Spleen (tissue), 7 donors: Measurements from ENCODE around the gene GALNT7.

ENCODE experiments used
- POLR2A ChIP-seq, 3 donors: fragments of 450-650 bp; IDR thresholded peaks; one replicate each; pipeline ENCODE4 v1.5.1; 2017; ENCODE audit warnings: antibody characterized with exemption in 3 of 3, mild to moderate bottlenecking in 1 of 3
- TF ChIP-seq, protein P1 (sequence below), 11 experiments: fragments of 200-600 bp in 7 of 11; fragments of 450-650 bp in 4 of 11; sonication (generic) in 4 of 11; IDR thresholded peaks in 8 of 11; conservative IDR thresholded peaks in 3 of 11; 1 replicate in 7 of 11; 2 replicates in 4 of 11; pipeline versions ENCODE4 v1.4.0 to v1.8.0; 2016 to 2021; ENCODE audit warnings: antibody characterized with exemption in 11 of 11, inconsistent platforms in 4 of 11, mild to moderate bottlenecking in 1 of 11
- donor health status: DM: no; HTN: no; CAD: no; lungs with moderate emphysema.
- donor health status: DM: no; HTN: no; CAD: no.
- donor health status: DM: no; HTN: no; CAD: no.

DNA sequence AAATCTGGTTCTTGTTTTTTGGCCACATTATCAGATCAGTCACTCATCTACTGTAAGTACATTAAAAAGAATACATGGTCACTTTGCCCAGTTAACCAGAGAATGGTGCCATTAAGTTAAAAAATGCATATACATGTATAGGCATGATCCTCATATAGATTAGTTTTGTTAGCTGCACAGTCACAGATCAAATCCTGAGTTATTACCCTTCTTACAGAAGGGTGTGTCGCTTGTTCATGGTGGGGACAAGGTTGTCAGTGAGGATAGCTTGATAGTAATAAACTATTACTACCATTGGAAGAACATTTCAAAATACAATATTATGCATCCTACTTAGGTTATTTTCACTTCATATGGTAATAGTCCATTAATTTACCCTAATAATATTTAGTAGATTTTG lies 48.5 kb downstream of the GALNT7 start:
- TF ChIP-seq, protein P1, sequence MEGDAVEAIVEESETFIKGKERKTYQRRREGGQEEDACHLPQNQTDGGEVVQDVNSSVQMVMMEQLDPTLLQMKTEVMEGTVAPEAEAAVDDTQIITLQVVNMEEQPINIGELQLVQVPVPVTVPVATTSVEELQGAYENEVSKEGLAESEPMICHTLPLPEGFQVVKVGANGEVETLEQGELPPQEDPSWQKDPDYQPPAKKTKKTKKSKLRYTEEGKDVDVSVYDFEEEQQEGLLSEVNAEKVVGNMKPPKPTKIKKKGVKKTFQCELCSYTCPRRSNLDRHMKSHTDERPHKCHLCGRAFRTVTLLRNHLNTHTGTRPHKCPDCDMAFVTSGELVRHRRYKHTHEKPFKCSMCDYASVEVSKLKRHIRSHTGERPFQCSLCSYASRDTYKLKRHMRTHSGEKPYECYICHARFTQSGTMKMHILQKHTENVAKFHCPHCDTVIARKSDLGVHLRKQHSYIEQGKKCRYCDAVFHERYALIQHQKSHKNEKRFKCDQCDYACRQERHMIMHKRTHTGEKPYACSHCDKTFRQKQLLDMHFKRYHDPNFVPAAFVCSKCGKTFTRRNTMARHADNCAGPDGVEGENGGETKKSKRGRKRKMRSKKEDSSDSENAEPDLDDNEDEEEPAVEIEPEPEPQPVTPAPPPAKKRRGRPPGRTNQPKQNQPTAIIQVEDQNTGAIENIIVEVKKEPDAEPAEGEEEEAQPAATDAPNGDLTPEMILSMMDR (IDR thresholded peaks at IDR 0.05 in 8 of 11, conservative IDR thresholded peaks at IDR 0.05 in 3 of 11) = no peak
- TF ChIP-seq POLR2A (IDR thresholded peaks at IDR 0.05) = no peak
